ENCODE data around the gene UNC5C.

- TF ChIP-seq CTCF (IDR thresholded peaks at IDR 0.05) (no peak), POLR2A (IDR thresholded peaks at IDR 0.05) (no peak)
These were observed 190.4 kb downstream of the UNC5C start for GRCh38 chr4:95358421-95358820.
